Thoracic aorta (tissue), 2 donors: Measurements from ENCODE around the gene CD300A. TPM values are rescaled to one million over a fixed set of nuclear protein-coding genes. Genes with fewer than 3 reads are reported as not detected.
A peak's percentile ranks its signal among the peaks of the same experiment; 100 is the strongest.

Experiments used
- ATAC-seq: fragments of 150-250 bp; one replicate; pipeline ENCODE4 v1.8.0; 2017; ENCODE audit warnings: low read depth; ENCODE audit not compliant: insufficient number of reproducible peaks, low FRiP score
- DNase-seq: peaks from one replicate; pipeline ENCODE4 v3.0.0-alpha.2; 2020; ENCODE audit warnings: low spot score
- H3K27ac ChIP-seq, 2 donors: fragments of 200-600 bp; sonication (generic); 1 replicate in 1 of 2; 2 replicates in 1 of 2; pipeline ENCODE4 v1.5.1; 2016; ENCODE audit warnings: mild to moderate bottlenecking in 2 of 2, moderate library complexity in 2 of 2
- H3K27me3 ChIP-seq: fragments of 200-600 bp; sonication (generic); replicated peaks from 2 replicates; pipeline ENCODE4 v1.6.0; 2016; ENCODE audit warnings: mild to moderate bottlenecking; ENCODE audit not compliant: insufficient read depth
- H3K36me3 ChIP-seq: fragments of 200-600 bp; sonication (generic); one replicate; pipeline ENCODE4 v1.5.1; 2016
- H3K4me1 ChIP-seq, 2 donors: fragments of 200-600 bp; sonication (generic); 1 replicate in 1 of 2; 2 replicates in 1 of 2; pipeline versions ENCODE4 v1.5.1 to v1.6.0; 2016; ENCODE audit warnings: low read depth in 2 of 2, mild to moderate bottlenecking in 1 of 2; ENCODE audit not compliant: control insufficient read depth in 1 of 2
- H3K4me3 ChIP-seq: fragments of 200-600 bp; sonication (generic); 2 replicates; pipeline ENCODE4 v1.5.1; 2016; ENCODE audit warnings: mild to moderate bottlenecking
- H3K9me3 ChIP-seq: fragments of 200-600 bp; sonication (generic); 2 replicates; pipeline ENCODE4 v1.5.1; 2016
- CTCF ChIP-seq: fragments of 200-600 bp; sonication (generic); IDR thresholded peaks from one replicate; pipeline ENCODE4 v1.5.1; 2019; ENCODE audit warnings: antibody characterized with exemption
- total RNA-seq, 2 donors: library from RNA; depleted of rRNA; stranded (reverse); fragments of >200 nt; gene quantifications; one replicate each; pipeline versions ENCODE4 v1.1.0 to v1.2.3, GENCODE V29; 2016

CD300A gene
- total RNA-seq, 2 donors from 2014 or later: 7.7 to 8.0 TPM

GRCh38 chr17:74430706-74431567 lies 35.5 kb upstream of the CD300A start:
- peak; percentile 81 for DNase-seq
- no peaks in the 10 kb centered on the region for H3K9me3 ChIP-seq
- TF ChIP-seq CTCF: no peak

DNA sequence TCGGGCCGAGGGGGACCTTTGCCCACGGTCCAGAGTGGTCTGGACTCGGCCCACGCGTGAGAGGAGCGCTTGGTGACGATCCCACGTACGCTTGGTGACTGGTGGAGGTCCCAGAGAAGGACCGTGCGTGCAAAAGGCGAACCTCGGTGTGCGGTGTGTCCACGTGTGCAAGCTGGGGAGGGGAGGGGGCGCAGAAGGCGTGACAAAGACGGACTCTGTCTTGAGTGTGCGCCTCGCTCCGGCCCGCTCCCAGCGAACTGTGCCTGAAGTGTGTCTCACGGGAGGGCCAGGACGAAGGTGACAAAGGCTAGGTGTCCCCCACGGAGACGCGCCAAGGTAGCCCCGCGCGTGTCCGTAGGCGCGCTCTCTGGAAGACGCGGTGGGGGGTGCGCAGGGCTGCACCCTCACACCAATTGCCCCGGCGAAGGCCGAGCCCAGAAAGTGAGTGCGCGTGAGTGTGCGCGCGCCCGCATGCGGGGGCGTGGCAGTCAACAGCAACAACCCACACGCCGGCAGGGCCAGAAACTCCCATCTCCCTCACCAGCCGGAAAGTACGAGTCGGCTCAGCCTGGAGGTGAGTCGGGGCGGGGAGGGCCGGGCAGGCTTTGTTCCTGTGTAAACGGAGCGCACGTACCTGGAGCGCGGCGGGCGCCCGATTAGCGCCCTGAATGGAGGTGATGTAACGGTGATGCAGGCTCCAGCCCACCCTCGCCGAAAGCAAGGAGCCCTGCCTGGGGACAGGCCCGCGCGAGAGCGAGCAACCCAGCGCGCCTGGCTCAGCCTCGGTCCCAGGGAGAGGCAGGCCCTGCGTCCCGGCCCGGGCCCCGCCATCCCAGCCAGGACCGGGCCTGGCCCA lies 34.6 kb upstream of the CD300A start, which contains the start of gene GPRC5C:
TSS of gene GPRC5C (plus strand) at position 521 of the 856 bp plus-strand sequence. CDS start 7,689 bp downstream, outside the sequence.
- TF ChIP-seq CTCF: no peak
- Histone ChIP-seq H3K4me3 (peak within 1 kb of the TSS; percentile 78), H3K9me3 (no peaks in the 10 kb centered on the region), H3K27me3 (no peaks in the 10 kb centered on the region), H3K27ac (peak within 1 kb of the TSS; percentile 99), H3K4me1 (peaks cover 17 to 67% of the 10 kb centered on the region in 2 donors), H3K36me3 (no peaks in the 10 kb centered on the region)
- no peak for DNase-seq
- peak; percentile 29 for ATAC-seq

More at GRCh38 chr17:74430706-74431567, 35.5 kb upstream of the CD300A start:
- Histone ChIP-seq H3K36me3 (no peaks in the 10 kb centered on the region), H3K4me3 (peak overlapping the region; percentile 78), H3K4me1 (peaks cover 12 to 61% of the 10 kb centered on the region in 2 donors), H3K27me3 (no peaks in the 10 kb centered on the region), H3K27ac (peak overlapping the region; percentile 99)
- ATAC-seq: peak; percentile 70

DNA sequence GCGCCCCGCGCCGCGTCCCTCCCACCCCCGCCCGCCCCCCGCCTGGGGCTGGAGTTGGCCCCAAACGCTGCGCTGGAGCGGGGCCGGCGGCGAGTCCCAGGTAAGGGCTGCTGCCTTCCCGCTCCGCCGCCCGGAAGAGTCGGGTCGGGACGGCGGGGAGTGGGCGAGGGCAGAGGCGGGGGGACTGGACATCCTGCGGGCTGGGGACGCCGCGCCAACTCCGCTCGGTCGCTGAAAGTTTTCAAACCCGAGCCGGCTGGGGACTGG lies 34.1 kb upstream of the CD300A start:
- no peaks in the 10 kb centered on the region for H3K9me3 ChIP-seq
- peaks cover 12 to 66% of the 10 kb centered on the region in 2 donors for H3K4me1 ChIP-seq
- H3K4me3 ChIP-seq: peak overlapping the region; percentile 78
- no peak for ATAC-seq
- DNase-seq: no peak
- no peak for TF ChIP-seq CTCF
- H3K27ac ChIP-seq: peak overlapping the region; percentile 99
- H3K27me3 ChIP-seq: no peaks in the 10 kb centered on the region
- H3K36me3 ChIP-seq: no peaks in the 10 kb centered on the region

DNA sequence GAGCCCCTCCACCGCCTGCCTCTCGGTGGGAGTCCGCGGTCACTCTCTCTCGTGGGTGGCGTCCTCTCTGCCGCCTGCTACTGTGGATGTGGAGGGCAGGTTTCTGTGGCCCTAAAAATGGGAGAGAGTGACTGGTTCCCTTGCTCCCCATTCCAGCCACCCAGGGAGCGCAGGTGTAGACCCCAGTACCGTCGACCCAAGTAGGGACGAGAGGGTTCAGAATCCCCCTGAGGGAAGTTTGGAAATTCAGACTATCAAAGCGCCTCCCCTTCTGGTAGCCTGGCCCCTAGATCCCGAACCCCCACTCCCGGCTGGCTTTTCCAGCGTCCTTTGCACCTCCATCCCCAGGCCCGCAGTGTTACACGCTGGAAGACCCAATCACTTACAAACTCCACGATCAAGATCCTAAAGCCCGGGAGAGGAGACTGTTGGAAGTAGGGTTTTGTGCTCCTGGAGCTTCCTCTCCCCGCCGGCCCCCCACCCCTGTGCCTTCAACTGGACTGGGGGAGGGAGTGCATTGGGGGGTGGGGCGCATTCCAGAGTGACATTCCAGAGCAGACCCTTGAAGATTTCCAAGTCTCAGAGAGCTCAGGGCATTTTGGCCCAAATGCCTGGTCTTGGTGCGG lies 33.6 kb upstream of the CD300A start:
- no peak for TF ChIP-seq CTCF
- peaks cover 9 to 61% of the 10 kb centered on the region in 2 donors for H3K4me1 ChIP-seq

More for the DNA sequence above, 33.6 kb upstream of the CD300A start:
- Histone ChIP-seq H3K9me3 (no peaks in the 10 kb centered on the region), H3K27ac (peak overlapping the region; percentile 99), H3K4me3 (peak overlapping the region; percentile 78), H3K36me3 (no peaks in the 10 kb centered on the region), H3K27me3 (no peaks in the 10 kb centered on the region)
- ATAC-seq (no peak), DNase-seq (no peak)
